GM21526 (cell line): ENCODE results near the gene CCT6B.
"Not testable (repeated sequence)": the region's sequence is repeated elsewhere in the genome, so short reads cannot be mapped to it uniquely, and the experiment has no call there.

Experiments used
- ATAC-seq: cut with Tn5 transposase; IDR thresholded peaks from one replicate; pipeline ENCODE4 v1.9.1; 2021; ENCODE audit warnings: moderate library complexity; ENCODE audit not compliant: unreplicated experiment, low FRiP score

CCT6B gene

GRCh38 chr17:34980681-34981537 is 19.6 kb upstream of the CCT6B start:
- ATAC-seq, result peak; percentile 67

GRCh38 chr17:34980353-34980680 is 19.1 kb upstream of the CCT6B start, which contains the start of gene LIG3:
Gene LIG3, plus strand, starts transcription at chr17:34980512. Its CDS starts 2,494 bp downstream, at chr17:34983006.
- ATAC-seq, result peak; percentile 78

GRCh38 chr17:34979650-34980352 is 18.5 kb upstream of the CCT6B start:
- no peak for ATAC-seq

- no peak for ATAC-seq
Observed at GRCh38 chr17:34979153-34979552, 17.9 kb upstream of the CCT6B start.

- no peak for ATAC-seq
Observed at GRCh38 chr17:34974794-34975785, 13.8 kb upstream of the CCT6B start.

GRCh38 chr17:34974179-34974578 is 12.9 kb upstream of the CCT6B start:
- ATAC-seq, result no peak

- ATAC-seq, result no peak
Observed at GRCh38 chr17:34958438-34958837, 2.8 kb downstream of the CCT6B start.

GRCh38 chr17:34950780-34951179 is 10.5 kb downstream of the CCT6B start:
- not testable (repeated sequence) for ATAC-seq

- ATAC-seq, result no peak
Observed at GRCh38 chr17:34930283-34930682, 31.0 kb downstream of the CCT6B start.

GRCh38 chr17:34926661-34927060 is 34.6 kb downstream of the CCT6B start:
- no peak for ATAC-seq

GRCh38 chr17:34920676-34921075 is 40.6 kb downstream of the CCT6B start:
- no peak for ATAC-seq

- no peak for ATAC-seq
Observed at GRCh38 chr17:34917381-34917780, 43.9 kb downstream of the CCT6B start.

- no peak for ATAC-seq
Observed at GRCh38 chr17:34916120-34916519, 45.1 kb downstream of the CCT6B start.

GRCh38 chr17:34913001-34913400 is 48.3 kb downstream of the CCT6B start:
- no peak for ATAC-seq

GRCh38 chr17:34909040-34909439 is 52.2 kb downstream of the CCT6B start:
- no peak for ATAC-seq

GRCh38 chr17:34902831-34903547 is 58.3 kb downstream of the CCT6B start:
- ATAC-seq, result no peak

- ATAC-seq, result no peak
Observed at GRCh38 chr17:34899643-34900291, 61.5 kb downstream of the CCT6B start.

GRCh38 chr17:34895383-34895782 is 65.9 kb downstream of the CCT6B start:
- ATAC-seq, result no peak

- no peak for ATAC-seq
Observed at GRCh38 chr17:34894964-34895363, 66.3 kb downstream of the CCT6B start.
